ENCODE results near the gene LIF. TPM values are rescaled to one million over a fixed set of nuclear protein-coding genes. Genes with fewer than 3 reads are reported as not detected.

LIF gene
- total and polyA plus RNA-seq, 4 donors: 0.77 to 26.1 (median 5.1) TPM

- H3K36me3 ChIP-seq (ENCODE audit: control insufficient read depth in 4 of 4, insufficient read depth in 4 of 4, low read length in 4 of 4): peaks cover 0 to 52% (median 32%) of the 10 kb centered on the region in 4 donors
- H3K27me3 ChIP-seq (ENCODE audit: control insufficient read depth in 3 of 3, insufficient read depth in 3 of 3, low read length in 2 of 3): no peaks in the 10 kb centered on the region
- no peaks in the 10 kb centered on the region for H3K9me3 ChIP-seq (ENCODE audit: control insufficient read depth in 4 of 4, insufficient read depth in 3 of 4, low read length in 3 of 4)
- peaks cover 3 to 37% (median 24%) of the 10 kb centered on the region in 5 donors for H3K4me1 ChIP-seq (ENCODE audit: control insufficient read depth in 5 of 5, insufficient read depth in 5 of 5, low read length in 5 of 5)
- H3K4me3 ChIP-seq: no peak overlapping the region
- H3K27ac ChIP-seq (ENCODE audit: low read depth in 1 of 2, low read length in 1 of 2): no peak overlapping the region
- no peak for ATAC-seq (ENCODE audit: insufficient read depth, low FRiP score)
- TF ChIP-seq CTCF (IDR thresholded peaks at IDR 0.05; ENCODE audit: control extremely low read depth, extremely low read depth): no peak
- WGBS, 2 donors: 96% methylated on average over 11 of the region's 11 CpGs
- no peak overlapping the region for H3K9ac ChIP-seq (ENCODE audit: insufficient read depth in 1 of 2, low read length in 2 of 2)
- DNase-seq: no peak
Measured at GRCh38 chr22:30294830-30295229, 48.3 kb upstream of the LIF start.

DNA sequence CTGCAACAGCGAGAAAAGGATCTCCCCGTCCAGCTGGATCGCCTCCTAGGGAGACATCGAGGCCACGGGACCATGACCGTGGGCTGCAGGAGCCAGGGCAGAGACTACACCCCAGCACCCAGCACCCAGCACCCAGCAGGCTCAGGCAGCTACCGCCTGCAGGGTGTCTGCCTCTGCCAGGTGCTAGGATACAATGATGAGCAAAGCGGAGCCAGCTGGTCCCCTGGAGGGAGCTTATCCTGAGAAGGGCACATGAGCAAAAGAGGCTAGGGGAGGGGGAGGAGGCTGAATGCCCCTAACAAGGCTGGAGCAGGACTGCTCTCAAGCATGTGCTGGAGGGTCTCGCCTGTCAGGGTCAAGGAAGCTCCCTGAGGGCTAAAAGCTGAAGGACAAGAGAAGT, 47.5 kb upstream of the LIF start:
- ATAC-seq (ENCODE audit: insufficient read depth, low FRiP score) (no peak), DNase-seq (no peak)
- H3K27ac ChIP-seq (ENCODE audit: low read depth in 1 of 2, low read length in 1 of 2): no peak overlapping the region
- H3K4me1 ChIP-seq (ENCODE audit: control insufficient read depth in 5 of 5, insufficient read depth in 5 of 5, low read length in 5 of 5): peaks cover 3 to 37% (median 26%) of the 10 kb centered on the region in 5 donors
- H3K4me3 ChIP-seq: no peak overlapping the region
- no peaks in the 10 kb centered on the region for H3K9me3 ChIP-seq (ENCODE audit: control insufficient read depth in 4 of 4, insufficient read depth in 3 of 4, low read length in 3 of 4)
- H3K36me3 ChIP-seq (ENCODE audit: control insufficient read depth in 4 of 4, insufficient read depth in 4 of 4, low read length in 4 of 4): peaks cover 0 to 48% (median 31%) of the 10 kb centered on the region in 4 donors
- H3K9ac ChIP-seq (ENCODE audit: insufficient read depth in 1 of 2, low read length in 2 of 2): no peak overlapping the region
- no peak for TF ChIP-seq CTCF (IDR thresholded peaks at IDR 0.05; ENCODE audit: control extremely low read depth, extremely low read depth)
- WGBS, 2 donors: 96 to 98% methylated on average over 9 of the region's 9 CpGs
- H3K27me3 ChIP-seq (ENCODE audit: control insufficient read depth in 3 of 3, insufficient read depth in 3 of 3, low read length in 2 of 3): no peaks in the 10 kb centered on the region

- Histone ChIP-seq H3K4me1 (ENCODE audit: control insufficient read depth in 5 of 5, insufficient read depth in 5 of 5, low read length in 5 of 5) (peaks cover 4 to 32% (median 29%) of the 10 kb centered on the region in 5 donors), H3K9ac (ENCODE audit: insufficient read depth in 1 of 2, low read length in 2 of 2) (no peak overlapping the region), H3K36me3 (ENCODE audit: control insufficient read depth in 4 of 4, insufficient read depth in 4 of 4, low read length in 4 of 4) (peaks cover 0 to 46% (median 29%) of the 10 kb centered on the region in 4 donors), H3K27ac (ENCODE audit: low read depth in 1 of 2, low read length in 1 of 2) (peak overlapping the region in 1 of 2 donors; percentile 89), H3K4me3 (no peak overlapping the region), H3K27me3 (ENCODE audit: control insufficient read depth in 3 of 3, insufficient read depth in 3 of 3, low read length in 2 of 3) (no peaks in the 10 kb centered on the region), H3K9me3 (ENCODE audit: control insufficient read depth in 4 of 4, insufficient read depth in 3 of 4, low read length in 3 of 4) (no peaks in the 10 kb centered on the region)
- 94 to 98% methylated on average over 7 of the region's 7 CpGs for WGBS, 2 donors
- DNase-seq: no peak
- ATAC-seq (ENCODE audit: insufficient read depth, low FRiP score): no peak
- no peak for TF ChIP-seq CTCF (IDR thresholded peaks at IDR 0.05; ENCODE audit: control extremely low read depth, extremely low read depth)
Measured at GRCh38 chr22:30293026-30293425, 46.5 kb upstream of the LIF start.

Data from lung (tissue), 12 donors.